Measurements from ENCODE around the gene C1QBP. TPM values are rescaled to one million over a fixed set of nuclear protein-coding genes. Genes with fewer than 3 reads are reported as not detected.

The C1QBP gene
- total and polyA plus RNA-seq, 2 of the 8 experiments (the other 6 are each of a cell fraction or from before 2014, with no cell fraction given): 355 to 454 TPM

DNA sequence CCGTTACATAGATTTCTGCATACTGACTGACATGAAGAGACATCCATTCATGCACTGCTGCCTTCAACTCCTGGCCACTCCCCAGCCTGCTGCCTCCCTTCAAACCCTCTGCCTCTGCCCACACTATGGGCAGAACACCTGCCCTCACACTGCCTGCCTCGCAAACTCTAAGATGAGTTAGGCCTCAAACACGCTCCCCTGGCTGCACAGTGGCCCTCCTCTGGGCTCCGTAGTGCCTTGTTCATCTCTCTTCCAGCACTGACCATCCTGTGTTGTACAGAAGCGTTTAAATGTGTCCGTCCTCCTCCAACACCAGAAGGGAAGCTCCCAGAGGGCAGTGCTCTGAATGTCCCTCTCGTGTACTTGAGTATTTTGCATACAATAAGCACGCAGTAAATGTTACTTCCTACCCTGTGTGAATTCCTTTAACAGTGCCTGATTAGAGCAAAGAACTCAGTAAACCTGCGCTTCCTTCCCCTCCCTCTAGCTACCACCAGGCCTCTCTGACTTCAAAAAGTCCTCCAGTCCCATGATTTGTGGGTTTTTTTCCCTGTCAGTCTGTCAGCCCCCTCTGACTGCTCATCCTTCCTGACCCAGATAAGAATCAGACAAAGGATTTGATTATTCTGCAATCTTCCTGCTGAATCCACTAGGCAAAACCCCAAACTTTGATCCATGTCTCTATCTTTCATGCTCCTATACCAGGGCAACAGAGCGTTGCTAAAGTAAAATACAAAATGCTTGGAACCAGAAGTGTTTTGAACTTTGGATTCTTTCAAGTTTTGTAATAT, 26.0 kb upstream of the C1QBP start (continued):
- TF ChIP-seq EGR1 (IDR thresholded peaks at IDR 0.05; ENCODE audit: borderline replicate concordance, low read depth, low read length) (no peak), SAP30 (IDR thresholded peaks at IDR 0.05; ENCODE audit: insufficient read depth, insufficient replicate concordance, low read length) (no peak), CBX8 (IDR thresholded peaks at IDR 0.05; ENCODE audit: borderline replicate concordance, low read depth, low read length) (no peak), POLR2A (IDR thresholded peaks at IDR 0.05; ENCODE audit: control extremely low read depth in 1 of 2, low read depth in 2 of 2, low read length in 2 of 2) (no peak)
- TF ChIP-seq, protein P1, sequence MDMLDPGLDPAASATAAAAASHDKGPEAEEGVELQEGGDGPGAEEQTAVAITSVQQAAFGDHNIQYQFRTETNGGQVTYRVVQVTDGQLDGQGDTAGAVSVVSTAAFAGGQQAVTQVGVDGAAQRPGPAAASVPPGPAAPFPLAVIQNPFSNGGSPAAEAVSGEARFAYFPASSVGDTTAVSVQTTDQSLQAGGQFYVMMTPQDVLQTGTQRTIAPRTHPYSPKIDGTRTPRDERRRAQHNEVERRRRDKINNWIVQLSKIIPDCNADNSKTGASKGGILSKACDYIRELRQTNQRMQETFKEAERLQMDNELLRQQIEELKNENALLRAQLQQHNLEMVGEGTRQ (IDR thresholded peaks at IDR 0.05; ENCODE audit: low read length): no peak
- TF ChIP-seq, protein P2, sequence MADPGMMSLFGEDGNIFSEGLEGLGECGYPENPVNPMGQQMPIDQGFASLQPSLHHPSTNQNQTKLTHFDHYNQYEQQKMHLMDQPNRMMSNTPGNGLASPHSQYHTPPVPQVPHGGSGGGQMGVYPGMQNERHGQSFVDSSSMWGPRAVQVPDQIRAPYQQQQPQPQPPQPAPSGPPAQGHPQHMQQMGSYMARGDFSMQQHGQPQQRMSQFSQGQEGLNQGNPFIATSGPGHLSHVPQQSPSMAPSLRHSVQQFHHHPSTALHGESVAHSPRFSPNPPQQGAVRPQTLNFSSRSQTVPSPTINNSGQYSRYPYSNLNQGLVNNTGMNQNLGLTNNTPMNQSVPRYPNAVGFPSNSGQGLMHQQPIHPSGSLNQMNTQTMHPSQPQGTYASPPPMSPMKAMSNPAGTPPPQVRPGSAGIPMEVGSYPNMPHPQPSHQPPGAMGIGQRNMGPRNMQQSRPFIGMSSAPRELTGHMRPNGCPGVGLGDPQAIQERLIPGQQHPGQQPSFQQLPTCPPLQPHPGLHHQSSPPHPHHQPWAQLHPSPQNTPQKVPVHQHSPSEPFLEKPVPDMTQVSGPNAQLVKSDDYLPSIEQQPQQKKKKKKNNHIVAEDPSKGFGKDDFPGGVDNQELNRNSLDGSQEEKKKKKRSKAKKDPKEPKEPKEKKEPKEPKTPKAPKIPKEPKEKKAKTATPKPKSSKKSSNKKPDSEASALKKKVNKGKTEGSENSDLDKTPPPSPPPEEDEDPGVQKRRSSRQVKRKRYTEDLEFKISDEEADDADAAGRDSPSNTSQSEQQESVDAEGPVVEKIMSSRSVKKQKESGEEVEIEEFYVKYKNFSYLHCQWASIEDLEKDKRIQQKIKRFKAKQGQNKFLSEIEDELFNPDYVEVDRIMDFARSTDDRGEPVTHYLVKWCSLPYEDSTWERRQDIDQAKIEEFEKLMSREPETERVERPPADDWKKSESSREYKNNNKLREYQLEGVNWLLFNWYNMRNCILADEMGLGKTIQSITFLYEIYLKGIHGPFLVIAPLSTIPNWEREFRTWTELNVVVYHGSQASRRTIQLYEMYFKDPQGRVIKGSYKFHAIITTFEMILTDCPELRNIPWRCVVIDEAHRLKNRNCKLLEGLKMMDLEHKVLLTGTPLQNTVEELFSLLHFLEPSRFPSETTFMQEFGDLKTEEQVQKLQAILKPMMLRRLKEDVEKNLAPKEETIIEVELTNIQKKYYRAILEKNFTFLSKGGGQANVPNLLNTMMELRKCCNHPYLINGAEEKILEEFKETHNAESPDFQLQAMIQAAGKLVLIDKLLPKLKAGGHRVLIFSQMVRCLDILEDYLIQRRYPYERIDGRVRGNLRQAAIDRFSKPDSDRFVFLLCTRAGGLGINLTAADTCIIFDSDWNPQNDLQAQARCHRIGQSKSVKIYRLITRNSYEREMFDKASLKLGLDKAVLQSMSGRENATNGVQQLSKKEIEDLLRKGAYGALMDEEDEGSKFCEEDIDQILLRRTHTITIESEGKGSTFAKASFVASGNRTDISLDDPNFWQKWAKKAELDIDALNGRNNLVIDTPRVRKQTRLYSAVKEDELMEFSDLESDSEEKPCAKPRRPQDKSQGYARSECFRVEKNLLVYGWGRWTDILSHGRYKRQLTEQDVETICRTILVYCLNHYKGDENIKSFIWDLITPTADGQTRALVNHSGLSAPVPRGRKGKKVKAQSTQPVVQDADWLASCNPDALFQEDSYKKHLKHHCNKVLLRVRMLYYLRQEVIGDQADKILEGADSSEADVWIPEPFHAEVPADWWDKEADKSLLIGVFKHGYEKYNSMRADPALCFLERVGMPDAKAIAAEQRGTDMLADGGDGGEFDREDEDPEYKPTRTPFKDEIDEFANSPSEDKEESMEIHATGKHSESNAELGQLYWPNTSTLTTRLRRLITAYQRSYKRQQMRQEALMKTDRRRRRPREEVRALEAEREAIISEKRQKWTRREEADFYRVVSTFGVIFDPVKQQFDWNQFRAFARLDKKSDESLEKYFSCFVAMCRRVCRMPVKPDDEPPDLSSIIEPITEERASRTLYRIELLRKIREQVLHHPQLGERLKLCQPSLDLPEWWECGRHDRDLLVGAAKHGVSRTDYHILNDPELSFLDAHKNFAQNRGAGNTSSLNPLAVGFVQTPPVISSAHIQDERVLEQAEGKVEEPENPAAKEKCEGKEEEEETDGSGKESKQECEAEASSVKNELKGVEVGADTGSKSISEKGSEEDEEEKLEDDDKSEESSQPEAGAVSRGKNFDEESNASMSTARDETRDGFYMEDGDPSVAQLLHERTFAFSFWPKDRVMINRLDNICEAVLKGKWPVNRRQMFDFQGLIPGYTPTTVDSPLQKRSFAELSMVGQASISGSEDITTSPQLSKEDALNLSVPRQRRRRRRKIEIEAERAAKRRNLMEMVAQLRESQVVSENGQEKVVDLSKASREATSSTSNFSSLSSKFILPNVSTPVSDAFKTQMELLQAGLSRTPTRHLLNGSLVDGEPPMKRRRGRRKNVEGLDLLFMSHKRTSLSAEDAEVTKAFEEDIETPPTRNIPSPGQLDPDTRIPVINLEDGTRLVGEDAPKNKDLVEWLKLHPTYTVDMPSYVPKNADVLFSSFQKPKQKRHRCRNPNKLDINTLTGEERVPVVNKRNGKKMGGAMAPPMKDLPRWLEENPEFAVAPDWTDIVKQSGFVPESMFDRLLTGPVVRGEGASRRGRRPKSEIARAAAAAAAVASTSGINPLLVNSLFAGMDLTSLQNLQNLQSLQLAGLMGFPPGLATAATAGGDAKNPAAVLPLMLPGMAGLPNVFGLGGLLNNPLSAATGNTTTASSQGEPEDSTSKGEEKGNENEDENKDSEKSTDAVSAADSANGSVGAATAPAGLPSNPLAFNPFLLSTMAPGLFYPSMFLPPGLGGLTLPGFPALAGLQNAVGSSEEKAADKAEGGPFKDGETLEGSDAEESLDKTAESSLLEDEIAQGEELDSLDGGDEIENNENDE (IDR thresholded peaks at IDR 0.05; ENCODE audit: insufficient replicate concordance, low read length): no peak

Data from H1 (cell line).